CMK (cell line): ENCODE results near the gene JAM2.
A peak's percentile ranks its signal among the peaks of the same experiment; 100 is the strongest.
"Not testable (repeated sequence)": the region's sequence is repeated elsewhere in the genome, so short reads cannot be mapped to it uniquely, and the experiment has no call there.

Experiments used
- DNase-seq: peaks from one replicate; pipeline ENCODE4 v3.0.0-alpha.2; 2010; ENCODE audit warnings: low read depth

Gene JAM2, protein sequence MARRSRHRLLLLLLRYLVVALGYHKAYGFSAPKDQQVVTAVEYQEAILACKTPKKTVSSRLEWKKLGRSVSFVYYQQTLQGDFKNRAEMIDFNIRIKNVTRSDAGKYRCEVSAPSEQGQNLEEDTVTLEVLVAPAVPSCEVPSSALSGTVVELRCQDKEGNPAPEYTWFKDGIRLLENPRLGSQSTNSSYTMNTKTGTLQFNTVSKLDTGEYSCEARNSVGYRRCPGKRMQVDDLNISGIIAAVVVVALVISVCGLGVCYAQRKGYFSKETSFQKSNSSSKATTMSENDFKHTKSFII

DNA sequence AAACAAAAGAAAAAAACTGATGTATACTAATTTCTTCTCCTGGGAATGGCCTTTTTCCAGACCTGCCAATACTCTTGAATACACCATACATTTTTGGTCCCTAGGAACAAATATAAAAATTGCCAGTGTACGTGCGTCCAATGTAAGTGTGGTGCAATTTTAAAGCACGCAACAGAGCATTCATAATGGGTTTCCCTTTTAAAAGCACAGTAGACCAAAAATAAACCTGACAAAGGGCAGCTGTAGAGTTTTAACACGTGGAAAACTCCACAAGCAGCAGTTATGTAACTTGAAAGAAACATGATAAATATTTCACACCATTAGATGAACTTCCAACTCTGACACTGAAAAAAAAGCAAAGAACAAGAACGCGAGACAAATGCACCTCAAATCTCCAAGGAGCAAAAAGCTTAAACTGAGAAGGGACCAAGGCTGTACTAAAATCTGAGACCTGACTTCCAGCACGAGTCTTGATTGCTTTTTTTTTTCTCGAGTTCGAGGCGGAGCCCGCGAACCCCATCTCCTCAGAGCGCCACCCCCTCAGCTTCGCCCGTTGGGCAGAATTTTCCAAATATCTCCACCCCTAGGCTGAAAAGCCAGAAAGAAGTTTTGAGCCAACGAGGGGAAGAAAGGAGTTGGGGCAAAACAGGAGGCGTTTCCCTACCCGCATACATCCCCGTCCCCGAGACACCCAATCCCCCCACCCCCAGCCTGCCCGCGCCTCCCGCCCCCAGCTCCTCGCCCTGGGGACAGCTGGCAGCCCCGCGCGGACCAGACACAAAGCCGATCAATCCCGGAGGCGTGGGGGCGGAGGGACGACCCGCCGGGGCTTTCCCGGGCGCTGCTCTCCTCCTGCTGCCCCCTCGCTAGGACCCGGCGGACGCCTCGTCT is at the start of gene JAM2:
TSS of gene JAM2 (plus strand) at position 599 of the 891 bp plus-strand sequence. CDS start 564 bp downstream, outside the sequence.
- no peak for DNase-seq

DNA sequence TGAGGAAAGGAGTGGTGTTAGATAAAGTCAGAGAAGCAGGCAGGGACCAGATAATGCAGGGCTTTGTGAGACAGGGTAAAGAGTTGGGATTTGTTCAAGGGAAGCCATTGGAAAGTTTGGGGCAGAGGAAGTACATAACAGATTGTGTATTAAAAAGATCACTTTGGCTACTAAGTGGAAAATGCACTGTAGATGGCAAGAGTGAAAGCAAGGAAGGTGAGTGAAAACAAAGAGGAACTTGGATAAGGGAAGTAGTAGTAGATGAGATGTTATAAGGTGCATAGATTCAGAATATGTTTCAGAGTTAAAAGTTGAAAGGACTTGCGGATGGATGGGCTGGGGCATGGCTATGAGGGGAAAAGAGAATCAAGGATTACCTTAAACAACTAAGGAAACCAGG is 49.2 kb upstream of the JAM2 start:
- no peak for DNase-seq

DNA sequence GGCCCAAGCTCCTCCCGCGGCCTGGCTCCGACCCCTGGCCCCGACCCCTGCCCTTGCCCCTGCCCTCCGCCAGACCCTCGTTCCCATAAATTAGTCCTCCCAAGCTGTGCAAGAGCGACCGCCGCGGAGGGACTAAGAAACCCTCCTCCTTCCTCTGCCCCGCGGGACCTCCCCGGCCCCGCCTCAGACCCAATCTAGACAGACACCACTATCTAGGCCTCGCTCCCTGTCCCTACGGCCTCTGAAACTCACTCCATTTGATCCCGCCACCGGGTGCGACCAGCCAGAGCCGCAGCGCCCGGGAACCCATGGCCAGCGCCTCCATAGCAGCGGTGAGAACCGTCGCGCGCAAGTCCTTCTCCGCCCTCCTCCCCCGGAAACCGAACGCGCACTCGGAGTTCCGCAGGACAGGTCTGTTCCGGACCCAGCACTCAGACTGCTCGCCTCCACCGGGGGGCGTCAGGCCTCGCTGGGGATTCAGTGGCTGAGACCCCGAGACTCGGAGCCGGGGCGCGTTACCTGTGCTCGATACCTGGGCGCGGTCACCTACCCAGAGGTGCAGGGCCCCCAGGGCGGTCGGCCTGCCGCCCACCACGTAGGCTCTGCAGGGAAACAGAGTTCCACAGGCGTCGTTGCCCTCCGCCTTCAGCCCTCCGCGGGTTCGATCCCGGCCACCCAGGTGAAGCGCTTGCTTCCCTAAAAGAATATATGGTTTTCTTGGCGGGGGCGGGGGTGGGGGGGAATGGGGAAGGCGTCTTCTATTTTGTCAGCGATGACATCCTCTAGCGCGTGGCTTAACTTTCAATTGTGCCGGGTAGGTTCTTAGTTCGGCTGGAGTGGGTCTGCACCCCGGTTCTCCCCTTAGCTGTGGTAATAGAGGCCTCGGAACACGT is 31.7 kb upstream of the JAM2 start, which contains the start of gene MRPL39:
TSS of gene MRPL39 (minus strand) at position 331 of the 893 bp plus-strand sequence. CDS start at position 325, 6 bp downstream.
- DNase-seq: peak; percentile 73

DNA sequence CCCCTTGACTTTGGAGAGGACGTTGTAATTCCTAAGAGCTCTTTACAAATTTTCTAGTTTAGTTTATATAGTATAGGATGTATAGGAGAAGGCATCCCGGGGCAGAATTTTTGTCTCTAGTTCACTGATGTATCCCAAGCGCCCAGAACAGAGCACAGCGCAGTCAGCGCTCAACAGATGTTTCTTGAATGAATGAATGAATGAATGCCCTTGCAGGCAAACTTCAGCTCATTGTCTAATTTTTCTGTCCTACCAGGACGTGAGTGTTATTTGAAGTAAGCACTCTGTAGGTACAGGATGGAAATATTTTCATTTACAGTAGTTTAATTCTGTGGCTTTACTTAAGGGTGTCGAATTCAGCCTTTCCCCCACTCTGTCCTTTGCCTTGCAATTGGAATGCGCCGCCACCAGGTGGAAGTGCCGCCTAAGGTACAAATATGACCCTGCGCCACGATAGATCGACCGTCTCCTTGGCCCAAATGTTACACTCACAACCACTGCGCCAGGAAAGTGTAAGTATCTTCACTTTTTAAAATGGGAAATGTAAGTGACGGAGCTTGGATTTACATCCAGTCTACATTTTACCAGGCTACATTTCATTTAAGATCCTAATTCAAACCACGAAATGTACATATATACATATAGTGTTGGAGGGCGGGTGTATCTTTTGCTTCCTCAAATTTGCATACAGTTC is 30.9 kb upstream of the JAM2 start:
- DNase-seq: peak; percentile 63

DNA sequence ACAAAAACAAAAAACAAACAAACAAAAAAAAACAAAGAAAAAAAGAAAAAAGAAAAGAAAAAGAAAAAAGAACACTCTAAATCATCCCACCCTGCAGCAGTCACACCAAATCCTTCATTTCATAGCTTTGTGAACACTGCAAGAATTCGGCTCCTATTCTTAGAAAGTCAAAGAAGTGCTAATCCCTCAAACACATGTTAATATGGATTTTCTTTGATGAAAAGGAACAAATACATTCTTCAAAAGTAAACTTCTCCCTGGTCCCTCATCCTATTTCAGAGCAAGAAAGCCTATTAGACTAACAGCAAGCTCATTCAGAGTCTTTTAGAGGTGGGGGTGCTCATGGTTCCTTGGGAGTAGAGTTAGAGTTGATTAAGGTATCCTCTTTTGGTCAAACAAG is 24.6 kb upstream of the JAM2 start:
- no peak for DNase-seq

DNA sequence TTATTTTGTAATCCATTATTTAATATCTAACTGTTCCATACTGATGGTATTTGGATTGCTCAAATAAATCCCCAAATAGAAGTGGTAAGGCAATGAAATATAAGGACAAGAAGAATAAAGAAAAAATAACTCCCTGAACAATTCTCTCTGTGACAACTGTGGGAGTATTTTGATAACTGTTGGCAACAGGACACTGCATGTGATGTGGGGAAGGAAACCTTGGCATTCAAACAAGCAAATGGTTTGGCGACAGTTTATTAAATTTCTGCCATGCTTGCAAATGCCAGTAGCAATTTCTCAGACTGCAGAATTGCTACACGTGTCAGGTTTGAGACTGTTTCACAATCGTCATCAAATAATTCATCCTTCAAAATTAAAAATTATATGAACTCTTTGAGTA is 23.2 kb upstream of the JAM2 start:
- DNase-seq: no peak

DNA sequence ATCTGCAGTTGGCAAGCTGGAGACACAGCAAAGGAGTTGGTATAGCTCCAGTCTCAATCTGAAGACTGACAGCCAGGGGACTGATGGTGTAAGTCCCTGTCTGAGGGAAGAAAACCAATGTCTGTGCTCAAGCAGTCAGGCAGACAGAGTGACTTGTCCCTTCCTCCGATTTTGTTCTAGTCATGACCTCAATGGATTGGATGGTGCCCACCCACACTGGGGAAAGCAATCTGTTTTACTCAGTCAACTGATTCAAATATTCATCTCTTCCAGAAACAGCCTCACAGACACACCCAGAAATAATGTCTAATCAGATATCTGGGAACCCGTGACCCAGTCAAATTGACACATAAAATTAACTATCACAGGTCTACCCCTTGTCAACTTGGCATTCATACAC is 19.9 kb upstream of the JAM2 start:
- DNase-seq: no peak

DNA sequence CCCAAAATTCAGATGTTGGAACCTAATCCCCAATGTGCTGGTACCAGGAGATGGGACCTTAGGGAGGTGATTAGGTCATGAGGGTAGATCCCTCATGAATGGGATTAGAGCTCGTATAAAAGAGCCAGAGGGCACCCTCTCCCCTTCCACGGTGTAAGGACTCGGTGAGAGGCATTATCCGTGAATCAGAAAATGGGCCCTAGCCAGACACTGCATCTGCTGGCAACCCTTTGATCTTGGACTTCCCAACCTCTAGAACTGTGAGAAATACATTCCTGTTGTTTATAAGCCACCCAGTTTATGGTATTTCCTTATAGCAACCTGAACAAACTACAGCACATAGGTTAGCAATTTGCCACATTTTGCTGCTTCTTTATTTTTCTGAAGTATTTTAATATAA is 14.5 kb upstream of the JAM2 start:
- no peak for DNase-seq

DNA sequence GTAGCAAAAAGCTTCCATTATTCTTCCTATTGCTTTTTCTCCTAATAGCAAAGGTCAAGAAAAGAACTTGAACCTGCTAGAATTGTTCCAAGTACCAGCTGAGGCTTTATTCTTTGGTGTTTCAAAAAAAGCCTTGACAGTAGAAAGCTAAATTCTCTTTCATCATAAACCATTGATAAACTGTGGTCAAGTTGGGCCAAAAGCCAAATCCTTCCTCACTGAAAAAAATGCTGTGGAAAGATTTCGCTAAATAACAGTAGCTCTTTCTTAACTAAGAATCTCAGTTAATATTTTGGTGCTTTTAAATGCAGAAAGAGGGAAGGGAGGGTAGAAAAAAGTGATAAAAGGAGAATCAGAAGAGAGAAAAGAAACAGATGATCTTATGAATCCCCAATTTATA is 14.0 kb upstream of the JAM2 start:
- DNase-seq: no peak

DNA sequence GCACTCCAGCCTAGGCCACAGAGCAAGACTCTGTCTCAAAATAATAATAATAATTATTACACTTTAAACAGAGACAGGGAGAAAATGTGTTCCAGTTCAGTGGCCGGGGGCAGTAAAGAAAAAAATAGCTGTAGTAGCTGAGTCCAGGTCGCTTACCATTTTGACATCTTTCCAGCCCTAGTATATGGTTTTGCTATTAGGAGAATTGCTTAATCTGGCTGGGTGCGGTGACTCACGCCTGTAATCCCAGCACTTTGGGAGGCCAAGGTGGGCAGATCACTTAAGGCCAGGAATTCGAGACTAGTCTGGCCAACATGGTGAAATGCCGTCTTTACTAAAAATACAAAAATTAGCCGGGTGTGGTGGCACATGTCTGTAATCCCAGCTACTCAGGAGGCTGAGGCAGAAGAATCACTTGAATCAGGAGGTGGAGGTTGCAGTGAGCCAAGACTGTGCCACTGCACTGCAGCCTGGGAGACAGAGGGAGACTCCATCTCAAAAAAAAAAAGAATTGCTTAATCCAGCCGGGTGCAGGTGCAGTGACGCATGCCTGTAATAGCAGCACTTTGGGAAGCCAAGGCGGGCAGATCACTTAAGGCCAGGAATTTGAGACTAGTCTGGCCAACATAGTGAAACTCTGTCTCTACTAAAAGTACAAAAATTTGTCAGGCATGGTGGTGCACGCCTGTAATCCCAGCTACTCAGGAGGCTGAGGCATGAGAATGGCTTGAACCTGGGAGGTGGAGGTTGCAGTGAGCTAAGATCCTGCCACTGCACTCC is 13.1 kb upstream of the JAM2 start:
- not testable (repeated sequence) for DNase-seq

DNA sequence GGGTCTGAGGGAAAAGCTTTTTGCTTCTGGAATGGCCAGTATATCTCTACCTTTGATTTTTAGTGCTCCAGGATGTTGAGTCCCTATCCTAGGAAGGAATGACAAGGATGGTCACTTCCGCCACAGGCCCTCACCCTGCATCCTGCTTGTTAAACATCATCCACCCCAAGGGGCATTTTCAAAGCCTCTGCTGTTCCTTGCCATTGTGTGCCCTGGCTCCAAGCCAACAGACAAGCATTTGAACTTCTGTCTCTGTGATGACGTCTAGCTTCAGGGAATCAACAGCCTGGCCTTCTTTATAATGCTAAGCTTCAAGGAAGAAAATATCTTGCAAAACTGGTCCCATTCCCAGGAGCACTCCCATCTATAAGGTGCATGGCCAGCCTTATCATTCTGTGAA is 12.3 kb upstream of the JAM2 start:
- no peak for DNase-seq

DNA sequence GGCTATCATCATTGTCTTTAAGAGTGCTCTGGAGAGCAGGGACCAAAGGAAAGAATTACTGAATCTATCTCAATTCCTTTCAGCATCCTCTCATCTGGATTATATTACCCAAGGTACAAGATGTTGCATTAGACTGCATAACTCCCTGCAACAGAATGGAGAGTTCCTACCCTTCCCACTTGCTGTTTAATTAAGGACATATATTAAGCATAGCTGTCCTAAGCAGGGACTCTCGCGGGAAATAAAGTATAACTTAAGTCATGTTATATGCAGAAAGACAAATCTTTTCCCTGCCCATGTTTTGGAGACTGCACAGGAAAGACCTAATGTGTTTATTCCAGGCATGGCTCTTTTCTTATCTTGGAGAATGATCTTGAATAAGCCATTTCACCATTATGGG is 6.8 kb upstream of the JAM2 start:
- DNase-seq: no peak

DNA sequence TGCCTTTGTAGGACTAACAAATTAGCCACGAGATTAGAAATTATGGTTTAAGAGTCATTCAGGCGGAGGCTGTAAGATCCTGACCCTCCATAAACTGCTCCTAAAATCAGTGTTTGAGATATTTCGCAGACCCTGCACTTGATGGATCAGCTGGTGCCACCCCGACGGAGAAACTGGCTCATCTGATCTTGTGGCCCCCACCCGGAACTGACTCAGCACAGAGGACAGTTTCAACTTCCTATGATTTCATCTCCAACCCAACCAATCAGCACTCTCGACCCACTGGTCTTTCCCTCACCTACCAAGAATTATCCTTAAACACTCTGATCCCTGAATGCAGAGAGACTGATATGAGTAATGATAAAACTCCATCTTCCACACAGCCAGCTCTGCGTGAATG is 3.7 kb upstream of the JAM2 start:
- DNase-seq: no peak

DNA sequence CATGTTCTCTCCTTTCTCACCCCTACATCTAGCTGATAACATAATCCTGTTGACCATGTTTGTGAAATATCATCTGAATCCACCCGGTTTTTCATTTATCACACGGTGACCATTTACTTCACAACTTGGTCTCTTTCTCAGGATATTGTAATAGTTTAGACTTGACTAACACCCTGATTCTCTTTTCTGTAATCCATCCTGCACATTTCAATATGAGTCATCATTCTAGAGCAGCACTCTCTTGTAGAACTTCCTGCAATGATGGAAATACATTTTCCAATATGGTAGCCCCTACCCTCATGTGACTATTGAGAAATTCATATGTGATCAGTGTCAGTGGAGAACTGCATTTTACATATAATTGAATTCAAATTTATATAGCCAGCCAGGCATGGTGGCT is 2.3 kb upstream of the JAM2 start:
- DNase-seq: no peak

DNA sequence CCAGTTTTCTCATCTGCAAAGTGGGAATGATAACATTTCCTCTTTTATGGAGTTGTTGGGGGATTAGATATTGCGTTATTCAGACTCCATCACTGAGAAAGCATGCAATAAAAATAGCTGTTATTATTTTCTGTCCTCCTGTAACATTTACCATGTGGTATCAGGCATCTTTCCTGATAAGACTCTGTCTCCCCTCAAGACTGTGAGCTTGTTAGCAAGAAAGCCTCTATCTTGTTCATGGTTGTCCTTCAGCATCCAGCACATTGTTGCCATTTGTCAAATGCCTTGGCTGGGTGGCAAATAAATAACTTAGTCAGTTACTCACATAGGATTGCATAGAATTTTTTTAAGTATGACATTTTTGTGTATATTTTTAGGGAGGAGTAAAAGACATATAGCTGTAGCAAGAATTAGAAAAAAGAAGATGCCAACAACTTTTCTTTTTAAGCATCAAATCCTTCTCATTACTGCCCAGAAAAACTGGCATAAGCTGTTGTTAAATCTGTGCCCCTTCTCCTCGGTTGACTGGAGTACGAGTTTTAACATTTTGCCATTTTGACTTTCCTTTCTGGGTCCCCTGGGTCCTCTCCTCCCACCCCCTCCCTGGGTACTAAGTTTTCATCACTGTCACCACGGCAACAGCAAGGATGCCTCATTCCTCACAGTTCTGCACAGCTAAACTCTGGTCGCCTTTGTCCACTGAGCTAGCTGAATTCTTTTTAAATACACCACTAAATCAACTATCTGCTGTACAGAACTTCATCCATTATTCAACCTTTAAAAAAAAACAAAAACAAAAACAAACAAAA is 1.0 kb upstream of the JAM2 start:
- DNase-seq: no peak

DNA sequence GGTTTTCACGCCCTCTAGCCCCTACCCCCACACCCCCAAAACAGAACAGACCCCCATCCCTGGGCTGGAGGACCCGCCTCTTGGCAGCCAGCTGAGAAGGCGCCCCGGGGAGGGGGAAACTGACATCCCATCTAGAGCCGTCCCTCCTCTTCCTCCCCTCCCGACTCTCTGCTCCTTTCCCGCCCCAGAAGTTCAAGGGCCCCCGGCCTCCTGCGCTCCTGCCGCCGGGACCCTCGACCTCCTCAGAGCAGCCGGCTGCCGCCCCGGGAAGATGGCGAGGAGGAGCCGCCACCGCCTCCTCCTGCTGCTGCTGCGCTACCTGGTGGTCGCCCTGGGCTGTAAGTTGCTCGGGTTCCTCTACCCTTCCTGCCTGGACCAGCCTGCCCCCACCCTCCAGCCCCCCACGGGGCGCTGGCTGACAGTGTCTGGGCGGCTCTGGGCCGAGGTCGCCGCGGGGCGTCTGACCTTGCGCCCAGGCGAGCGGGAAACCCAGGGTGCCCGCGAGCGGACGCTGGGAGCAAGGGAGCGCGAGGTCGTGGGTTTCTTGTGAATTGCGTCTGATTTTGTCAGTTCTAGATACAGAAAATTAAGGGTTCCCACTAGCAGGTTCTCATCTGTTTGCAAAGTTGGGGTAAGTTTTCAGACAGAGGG is 618 bp downstream of the JAM2 start:
- DNase-seq: no peak

DNA sequence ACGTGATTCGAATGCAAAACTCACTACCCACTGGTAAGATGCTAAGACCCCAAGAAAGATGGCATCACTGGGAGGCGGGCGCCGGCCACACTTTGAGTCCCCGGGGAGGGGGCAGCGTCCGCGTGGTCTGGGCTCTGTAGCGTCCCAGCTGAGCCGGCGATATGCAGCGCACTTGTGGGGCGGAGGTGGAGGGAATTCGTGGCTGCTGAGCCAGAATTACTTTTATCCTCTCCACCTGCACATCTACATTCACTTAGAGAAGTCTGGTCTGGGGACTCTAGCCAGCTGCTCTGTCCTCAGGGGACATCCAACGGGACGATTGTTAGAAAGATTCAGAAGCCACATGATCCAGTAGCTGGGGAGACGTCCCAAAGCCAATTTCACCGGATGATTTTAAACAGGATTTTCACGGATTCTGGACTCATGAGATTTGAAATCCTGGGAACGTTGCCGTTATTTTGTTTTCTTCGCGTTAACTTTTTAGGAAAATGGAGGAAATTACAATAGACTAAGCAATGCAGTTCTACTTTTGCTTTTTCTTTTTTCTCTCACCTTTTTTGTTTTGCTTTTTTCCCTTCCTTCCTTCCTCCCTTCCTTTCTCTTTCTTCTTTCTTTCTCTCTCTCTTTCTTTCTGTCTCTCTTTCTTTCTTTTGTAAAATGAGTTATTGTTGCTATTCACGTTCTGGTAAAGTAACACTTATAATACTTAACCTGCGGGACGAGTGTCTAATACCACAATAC is 1.3 kb downstream of the JAM2 start:
- no peak for DNase-seq

DNA sequence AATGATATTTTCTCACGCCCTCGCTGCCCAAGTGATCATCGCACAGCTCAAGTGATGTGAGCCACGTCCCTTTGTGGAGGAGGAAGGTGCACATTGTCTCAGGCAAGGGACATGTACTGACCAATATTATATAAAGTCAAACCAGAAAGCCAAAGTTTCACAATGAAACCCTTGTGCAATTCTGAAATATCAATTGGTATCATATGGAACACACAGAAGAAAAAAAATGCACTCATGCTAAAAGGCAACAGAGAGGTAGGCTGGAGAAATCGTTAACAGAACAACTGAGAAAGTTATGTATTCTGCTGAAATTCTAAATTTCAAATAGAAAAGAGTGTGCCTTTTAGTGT is 1.9 kb downstream of the JAM2 start:
- no peak for DNase-seq

DNA sequence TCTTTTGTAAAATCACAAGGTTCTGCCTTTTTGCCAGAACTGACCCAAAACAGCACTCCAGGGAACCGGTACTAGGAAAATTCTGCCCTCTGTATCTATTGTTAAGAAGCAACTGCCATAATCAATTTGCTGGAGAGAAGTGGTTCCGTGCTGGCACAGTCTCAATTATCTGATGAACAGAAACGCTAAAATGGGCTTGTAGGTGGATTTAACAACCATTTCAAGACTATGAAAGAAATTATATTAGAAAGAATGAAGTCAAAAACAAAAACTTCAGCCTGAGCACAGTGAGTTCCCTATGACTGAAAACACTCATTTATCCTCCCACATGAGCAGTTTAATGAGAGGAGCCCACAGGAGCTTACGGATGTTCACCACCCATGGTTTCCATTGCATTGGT is 4.4 kb downstream of the JAM2 start:
- no peak for DNase-seq
